Midbrain (tissue), 1 donor: ENCODE results near the gene KRT82.

Source experiments
- DNase-seq: peaks from one replicate; lab custom pipeline; 2025; lab: John Stamatoyannopoulos, UW

The KRT82 gene

GRCh38 chr12:52435659-52435999 is 29.5 kb upstream of the KRT82 start:
- DNase-seq = no peak

- DNase-seq = no peak
Observed at GRCh38 chr12:52434760-52435530, 28.8 kb upstream of the KRT82 start.

GRCh38 chr12:52434081-52434733 is 28.1 kb upstream of the KRT82 start, which contains the start of gene KRT75:
Gene KRT75 (minus strand): TSS chr12:52434371. CDS start chr12:52434304, 67 bp downstream.
- no peak for DNase-seq

- DNase-seq = no peak
Observed at GRCh38 chr12:52433501-52434080, 27.5 kb upstream of the KRT82 start.

- DNase-seq = no peak
Observed at GRCh38 chr12:52432559-52433207, 26.5 kb upstream of the KRT82 start.

GRCh38 chr12:52428121-52428520 is 22.0 kb upstream of the KRT82 start:
- no peak for DNase-seq

- no peak for DNase-seq
Observed at GRCh38 chr12:52427083-52427482, 20.9 kb upstream of the KRT82 start.

GRCh38 chr12:52426034-52426433 is 19.9 kb upstream of the KRT82 start:
- DNase-seq = no peak

GRCh38 chr12:52425466-52425865 is 19.3 kb upstream of the KRT82 start:
- no peak for DNase-seq

- no peak for DNase-seq
Observed at GRCh38 chr12:52423661-52424500, 17.7 kb upstream of the KRT82 start.

GRCh38 chr12:52423035-52423434 is 16.9 kb upstream of the KRT82 start:
- no peak for DNase-seq

GRCh38 chr12:52419656-52420055 is 13.5 kb upstream of the KRT82 start:
- no peak for DNase-seq

- no peak for DNase-seq
Observed at GRCh38 chr12:52418576-52419110, 12.5 kb upstream of the KRT82 start.

- DNase-seq = no peak
Observed at GRCh38 chr12:52417740-52418139, 11.6 kb upstream of the KRT82 start.

GRCh38 chr12:52416795-52417194 is 10.7 kb upstream of the KRT82 start:
- DNase-seq = no peak

- DNase-seq = no peak
Observed at GRCh38 chr12:52415870-52416750, 10.0 kb upstream of the KRT82 start.

- no peak for DNase-seq
Observed at GRCh38 chr12:52414936-52415335, 8.8 kb upstream of the KRT82 start.

- no peak for DNase-seq
Observed at GRCh38 chr12:52413782-52414345, 7.7 kb upstream of the KRT82 start.

GRCh38 chr12:52413202-52413601 is 7.1 kb upstream of the KRT82 start:
- no peak for DNase-seq

- no peak for DNase-seq
Observed at GRCh38 chr12:52411815-52412214, 5.7 kb upstream of the KRT82 start.
